HG03565 (cell line): ENCODE data around the gene CYSTM1.

ENCODE experiments used
- ATAC-seq: cut with Tn5 transposase; IDR thresholded peaks from one replicate; pipeline ENCODE4 v1.9.1; 2021; ENCODE audit warnings: mild to moderate bottlenecking, moderate library complexity; ENCODE audit not compliant: unreplicated experiment

CYSTM1 gene

GRCh38 chr5:140205216-140205615 is 30.2 kb downstream of the CYSTM1 start:
- ATAC-seq = no peak

GRCh38 chr5:140205952-140206351 is 31.0 kb downstream of the CYSTM1 start:
- ATAC-seq = no peak

- no peak for ATAC-seq
These were observed 32.4 kb downstream of the CYSTM1 start for GRCh38 chr5:140207250-140207964.

GRCh38 chr5:140208065-140208464 is 33.1 kb downstream of the CYSTM1 start:
- no peak for ATAC-seq

GRCh38 chr5:140213370-140213983 is 38.5 kb downstream of the CYSTM1 start:
- peak; percentile 89 for ATAC-seq

GRCh38 chr5:140214831-140215230 is 39.8 kb downstream of the CYSTM1 start:
- ATAC-seq = no peak

- no peak for ATAC-seq
These were observed 40.3 kb downstream of the CYSTM1 start for GRCh38 chr5:140215276-140215675.

GRCh38 chr5:140216478-140217074 is 41.6 kb downstream of the CYSTM1 start:
- no peak for ATAC-seq

GRCh38 chr5:140217299-140218026 is 42.5 kb downstream of the CYSTM1 start:
- ATAC-seq = no peak

- no peak for ATAC-seq
These were observed 44.3 kb downstream of the CYSTM1 start for GRCh38 chr5:140219068-140219991.

- ATAC-seq = peak; percentile 56
These were observed 45.2 kb downstream of the CYSTM1 start for GRCh38 chr5:140220032-140220697.

GRCh38 chr5:140220698-140221064 is 45.7 kb downstream of the CYSTM1 start:
- no peak for ATAC-seq

GRCh38 chr5:140221697-140222223 is 46.8 kb downstream of the CYSTM1 start:
- ATAC-seq = peak; percentile 50

- no peak for ATAC-seq
These were observed 47.4 kb downstream of the CYSTM1 start for GRCh38 chr5:140222416-140222815.

- ATAC-seq = no peak
These were observed 48.6 kb downstream of the CYSTM1 start for GRCh38 chr5:140223567-140223966.

- ATAC-seq = no peak
These were observed 49.7 kb downstream of the CYSTM1 start for GRCh38 chr5:140224658-140225057.

- no peak for ATAC-seq
These were observed 50.4 kb downstream of the CYSTM1 start for GRCh38 chr5:140225396-140225795.

GRCh38 chr5:140227046-140227445 is 52.1 kb downstream of the CYSTM1 start:
- no peak for ATAC-seq

- no peak for ATAC-seq
These were observed 53.4 kb downstream of the CYSTM1 start for GRCh38 chr5:140228364-140228837.

GRCh38 chr5:140230373-140230772 is 55.4 kb downstream of the CYSTM1 start:
- no peak for ATAC-seq
